HCT116 (cell line): ENCODE data around the gene TBXAS1. TPM values are rescaled to one million over a fixed set of nuclear protein-coding genes. Genes with fewer than 3 reads are reported as not detected.
A peak's percentile ranks its signal among the peaks of the same experiment; 100 is the strongest.

Source experiments
- ATAC-seq: fragments of 200-7000 bp; cut with Tn5 transposase; 2 replicates; pipeline ENCODE4 v1.9.1; 2020; ENCODE audit warnings: mild to moderate bottlenecking, moderate library complexity
- BruUV-seq: library from RNA; stranded (reverse); fragments of 400-500 nt; replicated peaks from 2 replicates; lab custom pipeline; 2021; lab: Mats Ljungman, UMichigan
- CTCF ChIA-PET: fragments of 300-600 bp; sonication (Branson Sonifier 250); formaldehyde crosslinking; loops from one replicate; lab custom pipeline; 2021; ENCODE audit warnings: antibody characterized with exemption; lab: Charles Lee
- POLR2A ChIA-PET: fragments of 300-600, 350-600 bp; sonication (Branson Sonifier 250); formaldehyde crosslinking; loops from one replicate; lab custom pipeline; 2021; ENCODE audit warnings: antibody characterized with exemption; lab: Charles Lee
- RAD21 ChIA-PET, 2 experiments: fragments of 300-600 bp; sonication (Branson Sonifier 250); formaldehyde crosslinking; loops; one replicate each; lab custom pipeline; 2023; ENCODE audit warnings: low total read pairs in 2 of 2; ENCODE audit not compliant: uncharacterized antibody in 2 of 2, unreplicated experiment in 2 of 2, low non-redundant PET in 1 of 2; lab: Charles Lee
- DNase-seq: peaks from one replicate; pipeline ENCODE4 v3.0.0-alpha.2; 2010; ENCODE audit warnings: low read depth, low spot score
- H2AFZ ChIP-seq: fragments of 200-600 bp; shearing (Covaris generic), sonication (generic); 2 replicates; pipeline ENCODE4 v1.6.1; 2017; ENCODE audit warnings: low read depth, mixed run types, mixed read lengths, antibody characterized with exemption, low read length; ENCODE audit not compliant: poor library complexity, severe bottlenecking
- H3K27ac ChIP-seq: 2 replicates; pipeline ENCODE4 v1.5.1; 2012; ENCODE audit warnings: low read depth, low read length
- H3K27me3 ChIP-seq: fragments of 200-600 bp; sonication (generic); 2 replicates; pipeline ENCODE4 v1.6.1; 2016; ENCODE audit warnings: mixed run types, low read length, mixed read lengths; ENCODE audit not compliant: insufficient read depth
- H3K36me3 ChIP-seq, 2 experiments: fragments of 200-500 bp in 1 of 2; fragments of 200-600 bp in 1 of 2; sonication (Bioruptor generic) in 1 of 2; sonication (generic) in 1 of 2; 2 replicates each; pipeline versions ENCODE4 v1.5.1 to v1.6.1; 2014 to 2016; ENCODE audit warnings: low read length in 2 of 2, inconsistent platforms in 1 of 2, mixed read lengths in 1 of 2, mixed run types in 1 of 2; ENCODE audit not compliant: insufficient read depth in 2 of 2, control insufficient read depth in 1 of 2
- H3K4me1 ChIP-seq, 2 experiments: fragments of 200-600 bp in 1 of 2; sonication (generic) in 1 of 2; 2 replicates each; pipeline versions ENCODE4 v1.5.1 to v1.6.1; 2012 to 2017; ENCODE audit warnings: low read length in 2 of 2, inconsistent platforms in 1 of 2, mild to moderate bottlenecking in 1 of 2, mixed read lengths in 1 of 2, mixed run types in 1 of 2, moderate library complexity in 1 of 2; ENCODE audit not compliant: insufficient read depth in 2 of 2, control insufficient read depth in 1 of 2
- H3K4me2 ChIP-seq: fragments of 200-600 bp; sonication (generic); 2 replicates; pipeline ENCODE4 v1.6.1; 2017; ENCODE audit warnings: mixed run types, low read length, mixed read lengths
- H3K4me3 ChIP-seq, 2 experiments: fragments of 200-600 bp in 1 of 2; sonication (generic) in 1 of 2; replicated peaks in 1 of 2; 2 replicates each; pipeline ENCODE4 v1.5.1; 2011 to 2016; ENCODE audit warnings: low read length in 2 of 2, control low read depth in 1 of 2, low read depth in 1 of 2, mild to moderate bottlenecking in 1 of 2, mixed read lengths in 1 of 2, mixed run types in 1 of 2
- H3K79me2 ChIP-seq: fragments of 200-600 bp; sonication (generic); 2 replicates; pipeline ENCODE4 v1.6.1; 2017; ENCODE audit warnings: mild to moderate bottlenecking, mixed run types, low read length, moderate library complexity, mixed read lengths; ENCODE audit not compliant: insufficient read depth
- H3K9ac ChIP-seq: fragments of 200-600 bp; sonication (generic); 2 replicates; pipeline ENCODE4 v1.6.1; 2016; ENCODE audit warnings: low read length, mixed read lengths
- H3K9me2 ChIP-seq: fragments of 200-600 bp; sonication (generic), shearing (Covaris generic); 2 replicates; pipeline ENCODE4 v1.6.1; 2017; ENCODE audit warnings: mixed run types, mild to moderate bottlenecking, moderate library complexity; ENCODE audit not compliant: insufficient read depth
- H3K9me3 ChIP-seq, 2 experiments: fragments of 200-500 bp in 1 of 2; fragments of 200-600 bp in 1 of 2; sonication (Bioruptor generic) in 1 of 2; sonication (generic) in 1 of 2; 2 replicates each; pipeline ENCODE4 v1.6.1; 2014 to 2017; ENCODE audit warnings: low read length in 2 of 2, mixed read lengths in 2 of 2, inconsistent platforms in 1 of 2, low read depth in 1 of 2, mild to moderate bottlenecking in 1 of 2, mixed run types in 1 of 2, moderate library complexity in 1 of 2; ENCODE audit not compliant: control insufficient read depth in 1 of 2, insufficient read depth in 1 of 2
- H4K20me1 ChIP-seq: fragments of 200-600 bp; sonication (generic), shearing (Covaris generic); 2 replicates; pipeline ENCODE4 v1.6.1; 2017; ENCODE audit warnings: mixed run types, mild to moderate bottlenecking, moderate library complexity; ENCODE audit not compliant: insufficient read depth
- CBX3 ChIP-seq: IDR thresholded peaks from 2 replicates; pipeline ENCODE4 v1.6.1; 2012; ENCODE audit warnings: low read depth
- CEBPB ChIP-seq: IDR thresholded peaks from 2 replicates; pipeline ENCODE4 v1.6.1; 2012; ENCODE audit warnings: low read depth
- EGR1 ChIP-seq: IDR thresholded peaks from 2 replicates; pipeline ENCODE4 v1.6.1; 2012; ENCODE audit warnings: low read depth
- ELF1 ChIP-seq: IDR thresholded peaks from 2 replicates; pipeline ENCODE4 v1.6.1; 2012; ENCODE audit warnings: low read depth, borderline replicate concordance
- EZH2 ChIP-seq: fragments of 200-600 bp; sonication (generic); IDR thresholded peaks from 2 replicates; pipeline ENCODE4 v1.6.1; 2017; ENCODE audit warnings: antibody characterized with exemption, mixed run types
- FOSL1 ChIP-seq: IDR thresholded peaks from 2 replicates; pipeline ENCODE4 v1.6.1; 2012; ENCODE audit warnings: low read depth
- JUND ChIP-seq: IDR thresholded peaks from 2 replicates; pipeline ENCODE4 v1.6.1; 2012
- POLR2A ChIP-seq: IDR thresholded peaks from 2 replicates; pipeline ENCODE4 v1.7.0; 2011; ENCODE audit warnings: borderline replicate concordance; ENCODE audit not compliant: insufficient read depth, insufficient read length; ENCODE audit errors: extremely low read depth
- POLR2AphosphoS5 ChIP-seq: IDR thresholded peaks from 2 replicates; pipeline ENCODE4 v1.6.1; 2011; ENCODE audit warnings: mild to moderate bottlenecking, low read depth, low read length, moderate library complexity
- RAD21 ChIP-seq: IDR thresholded peaks from 2 replicates; pipeline ENCODE4 v1.6.1; 2012; ENCODE audit warnings: low read depth, mild to moderate bottlenecking
- SIN3A ChIP-seq: IDR thresholded peaks from 2 replicates; pipeline ENCODE4 v1.6.1; 2012; ENCODE audit warnings: low read depth
- SRF ChIP-seq: IDR thresholded peaks from 2 replicates; pipeline ENCODE4 v1.6.1; 2012; ENCODE audit warnings: low read depth
- TCF7L2 ChIP-seq: IDR thresholded peaks from 2 replicates; pipeline ENCODE4 v1.7.0; 2011; ENCODE audit warnings: borderline replicate concordance, inconsistent platforms; ENCODE audit not compliant: insufficient read depth, insufficient read length; ENCODE audit errors: extremely low read depth
- YY1 ChIP-seq: IDR thresholded peaks from 2 replicates; pipeline ENCODE4 v1.6.1; 2011; ENCODE audit warnings: low read length, low read depth, moderate library complexity, mild to moderate bottlenecking; ENCODE audit not compliant: insufficient replicate concordance; ENCODE audit errors: extremely low read depth
- ZFX ChIP-seq: fragments of 450-650 bp; IDR thresholded peaks from 2 replicates; pipeline ENCODE4 v1.6.1; 2017
- ZNF274 ChIP-seq: fragments of 200-500 bp; sonication (Bioruptor generic); IDR thresholded peaks from 2 replicates; pipeline ENCODE4 v1.6.1; 2014; ENCODE audit warnings: mild to moderate bottlenecking, low read depth, low read length, inconsistent platforms
- intact Hi-C: fragments of 100-400 bp; cut with micrococcal nuclease; formaldehyde crosslinking; loops from 2 replicates; pipeline ENCODE4 v1.10.0; 2022
- total RNA-seq: library from RNA; stranded (reverse); gene quantifications from one replicate; pipeline ENCODE4 v1.2.1, GENCODE V29; 2021; ENCODE audit not compliant: unreplicated experiment
- TF ChIP-seq, protein P1 (sequence below): IDR thresholded peaks from 2 replicates; pipeline ENCODE4 v1.6.1; 2012
- TF ChIP-seq, protein P2 (sequence below): IDR thresholded peaks from 2 replicates; pipeline ENCODE4 v1.6.1; 2011; ENCODE audit warnings: mild to moderate bottlenecking, low read length, moderate library complexity; ENCODE audit not compliant: insufficient replicate concordance; ENCODE audit errors: extremely low read depth
- TF ChIP-seq, protein P3 (sequence below): IDR thresholded peaks from 2 replicates; pipeline ENCODE4 v1.6.1; 2012; ENCODE audit warnings: low read depth
- TF ChIP-seq, protein P4 (sequence below): IDR thresholded peaks from 2 replicates; pipeline ENCODE4 v1.6.1; 2012

TBXAS1 gene
- total RNA-seq, 1 experiment from 2014 or later: 1.4 TPM

DNA sequence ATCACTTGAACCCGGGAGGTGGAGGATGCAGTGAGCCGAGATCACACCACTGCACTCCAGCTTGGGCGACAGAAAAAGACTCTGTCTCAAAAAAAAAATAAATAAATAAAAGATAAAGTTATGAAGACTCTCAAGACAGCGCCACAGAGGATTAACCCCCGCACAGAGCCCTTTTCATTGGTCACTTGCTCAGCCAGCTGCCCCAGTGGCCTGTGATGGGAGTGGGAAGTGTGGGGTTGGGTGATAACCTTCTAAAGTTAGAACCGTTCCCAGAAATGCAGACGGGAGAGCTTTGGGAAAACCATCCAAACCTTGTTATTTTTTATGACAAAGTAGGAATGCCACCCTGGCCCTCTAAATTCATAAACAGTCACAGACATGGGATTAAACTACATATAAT, 176.3 kb downstream of the TBXAS1 start:
- Histone ChIP-seq H3K4me2 (peak overlapping the region; percentile 12; the same call in 1 of the 2 replicates), H3K36me3 (no peaks in the 10 kb centered on the region), H3K27me3 (no peaks in the 10 kb centered on the region), H4K20me1 (no peaks in the 10 kb centered on the region), H3K9me3 (no peaks in the 10 kb centered on the region), H3K27ac (no peak overlapping the region), H3K4me3 (no peak overlapping the region), H3K9me2 (no peaks in the 10 kb centered on the region), H2AFZ (no peak overlapping the region), H3K79me2 (no peaks in the 10 kb centered on the region), H3K4me1 (peaks cover 0 to 9% of the 10 kb centered on the region in 2 experiments; a peak in 2 of 4 replicates), H3K9ac (no peak overlapping the region)
- ChIA-PET RAD21 (interaction anchor here in 1 of 2 experiments (1.5 kb wide), 1 partner anchor 386 kb away, joined by 5 read pairs; no protein-coding TSS in a partner anchor), CTCF (interaction anchor here (0.9 to 5.3 kb wide), 17 partner anchors 12 to 641 kb away, joined by 3 to 55 read pairs (median 4); no protein-coding TSS in a partner anchor), POLR2A (interaction anchor here (0.6 kb wide), 1 partner anchor 627 kb away, joined by 4 read pairs; no protein-coding TSS in a partner anchor)
- no peak for ATAC-seq
- TF ChIP-seq POLR2A (no peak), TCF7L2 (no peak), EGR1 (no peak), CBX3 (no peak), ELF1 (no peak), EZH2 (no peak), FOSL1 (no peak), SIN3A (no peak), CEBPB (no peak), RAD21 (no peak), ZFX (no peak), YY1 (no peak), POLR2AphosphoS5 (no peak), ZNF274 (no peak), SRF (no peak), JUND (no peak)
- TF ChIP-seq, protein P1, sequence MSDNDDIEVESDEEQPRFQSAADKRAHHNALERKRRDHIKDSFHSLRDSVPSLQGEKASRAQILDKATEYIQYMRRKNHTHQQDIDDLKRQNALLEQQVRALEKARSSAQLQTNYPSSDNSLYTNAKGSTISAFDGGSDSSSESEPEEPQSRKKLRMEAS: no peak
- TF ChIP-seq, protein P2, sequence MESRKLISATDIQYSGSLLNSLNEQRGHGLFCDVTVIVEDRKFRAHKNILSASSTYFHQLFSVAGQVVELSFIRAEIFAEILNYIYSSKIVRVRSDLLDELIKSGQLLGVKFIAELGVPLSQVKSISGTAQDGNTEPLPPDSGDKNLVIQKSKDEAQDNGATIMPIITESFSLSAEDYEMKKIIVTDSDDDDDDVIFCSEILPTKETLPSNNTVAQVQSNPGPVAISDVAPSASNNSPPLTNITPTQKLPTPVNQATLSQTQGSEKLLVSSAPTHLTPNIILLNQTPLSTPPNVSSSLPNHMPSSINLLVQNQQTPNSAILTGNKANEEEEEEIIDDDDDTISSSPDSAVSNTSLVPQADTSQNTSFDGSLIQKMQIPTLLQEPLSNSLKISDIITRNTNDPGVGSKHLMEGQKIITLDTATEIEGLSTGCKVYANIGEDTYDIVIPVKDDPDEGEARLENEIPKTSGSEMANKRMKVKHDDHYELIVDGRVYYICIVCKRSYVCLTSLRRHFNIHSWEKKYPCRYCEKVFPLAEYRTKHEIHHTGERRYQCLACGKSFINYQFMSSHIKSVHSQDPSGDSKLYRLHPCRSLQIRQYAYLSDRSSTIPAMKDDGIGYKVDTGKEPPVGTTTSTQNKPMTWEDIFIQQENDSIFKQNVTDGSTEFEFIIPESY: no peak
- TF ChIP-seq, protein P3, sequence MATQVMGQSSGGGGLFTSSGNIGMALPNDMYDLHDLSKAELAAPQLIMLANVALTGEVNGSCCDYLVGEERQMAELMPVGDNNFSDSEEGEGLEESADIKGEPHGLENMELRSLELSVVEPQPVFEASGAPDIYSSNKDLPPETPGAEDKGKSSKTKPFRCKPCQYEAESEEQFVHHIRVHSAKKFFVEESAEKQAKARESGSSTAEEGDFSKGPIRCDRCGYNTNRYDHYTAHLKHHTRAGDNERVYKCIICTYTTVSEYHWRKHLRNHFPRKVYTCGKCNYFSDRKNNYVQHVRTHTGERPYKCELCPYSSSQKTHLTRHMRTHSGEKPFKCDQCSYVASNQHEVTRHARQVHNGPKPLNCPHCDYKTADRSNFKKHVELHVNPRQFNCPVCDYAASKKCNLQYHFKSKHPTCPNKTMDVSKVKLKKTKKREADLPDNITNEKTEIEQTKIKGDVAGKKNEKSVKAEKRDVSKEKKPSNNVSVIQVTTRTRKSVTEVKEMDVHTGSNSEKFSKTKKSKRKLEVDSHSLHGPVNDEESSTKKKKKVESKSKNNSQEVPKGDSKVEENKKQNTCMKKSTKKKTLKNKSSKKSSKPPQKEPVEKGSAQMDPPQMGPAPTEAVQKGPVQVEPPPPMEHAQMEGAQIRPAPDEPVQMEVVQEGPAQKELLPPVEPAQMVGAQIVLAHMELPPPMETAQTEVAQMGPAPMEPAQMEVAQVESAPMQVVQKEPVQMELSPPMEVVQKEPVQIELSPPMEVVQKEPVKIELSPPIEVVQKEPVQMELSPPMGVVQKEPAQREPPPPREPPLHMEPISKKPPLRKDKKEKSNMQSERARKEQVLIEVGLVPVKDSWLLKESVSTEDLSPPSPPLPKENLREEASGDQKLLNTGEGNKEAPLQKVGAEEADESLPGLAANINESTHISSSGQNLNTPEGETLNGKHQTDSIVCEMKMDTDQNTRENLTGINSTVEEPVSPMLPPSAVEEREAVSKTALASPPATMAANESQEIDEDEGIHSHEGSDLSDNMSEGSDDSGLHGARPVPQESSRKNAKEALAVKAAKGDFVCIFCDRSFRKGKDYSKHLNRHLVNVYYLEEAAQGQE: no peak
- TF ChIP-seq, protein P4, sequence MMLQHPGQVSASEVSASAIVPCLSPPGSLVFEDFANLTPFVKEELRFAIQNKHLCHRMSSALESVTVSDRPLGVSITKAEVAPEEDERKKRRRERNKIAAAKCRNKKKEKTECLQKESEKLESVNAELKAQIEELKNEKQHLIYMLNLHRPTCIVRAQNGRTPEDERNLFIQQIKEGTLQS: no peak
- no peak for DNase-seq
- intact Hi-C loops: loop anchor here (1.0 kb wide), 1 partner anchor 505 kb away; no protein-coding TSS in a partner anchor
- BruUV-seq: no TSS peak
